Activated T-cell treated with anti-CD3 and anti-CD28 coated beads for 4 hours (primary cell): ENCODE results near the gene NOS1.

ENCODE experiments used
- DNase-seq: peaks from one replicate; pipeline ENCODE4 v3.0.0-alpha.2; 2020

NOS1 gene

GRCh38 chr12:117329756-117330155 lies 31.7 kb downstream of the NOS1 start:
- no peak for DNase-seq

- DNase-seq: no peak
These were observed 32.8 kb downstream of the NOS1 start for GRCh38 chr12:117328556-117329100.

- no peak for DNase-seq
These were observed 39.0 kb downstream of the NOS1 start for GRCh38 chr12:117322428-117322827.

GRCh38 chr12:117321572-117321971 lies 39.9 kb downstream of the NOS1 start:
- no peak for DNase-seq

- DNase-seq: no peak
These were observed 42.8 kb downstream of the NOS1 start for GRCh38 chr12:117318591-117318990.

GRCh38 chr12:117316336-117316735 lies 45.1 kb downstream of the NOS1 start:
- no peak for DNase-seq

- DNase-seq: no peak
These were observed 47.5 kb downstream of the NOS1 start for GRCh38 chr12:117313926-117314325.

GRCh38 chr12:117312770-117313169 lies 48.7 kb downstream of the NOS1 start:
- no peak for DNase-seq

GRCh38 chr12:117309276-117309925 lies 52.0 kb downstream of the NOS1 start:
- DNase-seq: no peak

- DNase-seq: no peak
These were observed 61.3 kb downstream of the NOS1 start for GRCh38 chr12:117300174-117300573.

GRCh38 chr12:117298648-117299225 lies 62.7 kb downstream of the NOS1 start:
- DNase-seq: no peak

- DNase-seq: no peak
These were observed 63.2 kb downstream of the NOS1 start for GRCh38 chr12:117298191-117298590.

- DNase-seq: no peak
These were observed 67.2 kb downstream of the NOS1 start for GRCh38 chr12:117294189-117294603.

- DNase-seq: no peak
These were observed 67.9 kb downstream of the NOS1 start for GRCh38 chr12:117293510-117293909.

GRCh38 chr12:117292688-117293087 lies 68.7 kb downstream of the NOS1 start:
- DNase-seq: no peak

- no peak for DNase-seq
These were observed 77.3 kb downstream of the NOS1 start for GRCh38 chr12:117284140-117284539.

- DNase-seq: no peak
These were observed 78.9 kb downstream of the NOS1 start for GRCh38 chr12:117282490-117282889.

- DNase-seq: no peak
These were observed 81.3 kb downstream of the NOS1 start for GRCh38 chr12:117280019-117280680.

GRCh38 chr12:117279606-117280005 lies 81.8 kb downstream of the NOS1 start:
- DNase-seq: no peak

GRCh38 chr12:117277875-117278274 lies 83.6 kb downstream of the NOS1 start:
- no peak for DNase-seq

- DNase-seq: no peak
These were observed 88.3 kb downstream of the NOS1 start for GRCh38 chr12:117273091-117273490.

GRCh38 chr12:117272690-117273089 lies 88.7 kb downstream of the NOS1 start:
- no peak for DNase-seq

- no peak for DNase-seq
These were observed 98.7 kb downstream of the NOS1 start for GRCh38 chr12:117262749-117263148.

- DNase-seq: no peak
These were observed 100.2 kb downstream of the NOS1 start for GRCh38 chr12:117261247-117261646.
